Measurements from ENCODE around the gene RBM33.
"Not testable (repeated sequence)": the region's sequence is repeated elsewhere in the genome, so short reads cannot be mapped to it uniquely, and the experiment has no call there.

RBM33 gene

GRCh38 chr7:155612658-155613057 lies 31.8 kb upstream of the RBM33 start:
- no peak overlapping the region for H3K9ac ChIP-seq (ENCODE audit: low read depth, low read length)
- no peaks in the 10 kb centered on the region for H3K4me1 ChIP-seq (ENCODE audit: insufficient read depth, low read length)
- H3K36me3 ChIP-seq (ENCODE audit: insufficient read depth, low read length), result no peaks in the 10 kb centered on the region
- no peaks in the 10 kb centered on the region; the same call in 1 of the 2 replicates for H3K9me3 ChIP-seq (ENCODE audit: control insufficient read depth, insufficient read depth, low read length)

GRCh38 chr7:155615085-155615484 lies 29.4 kb upstream of the RBM33 start:
- H3K4me1 ChIP-seq (ENCODE audit: insufficient read depth, low read length); H3K9ac ChIP-seq (ENCODE audit: low read depth, low read length); H3K36me3 ChIP-seq (ENCODE audit: insufficient read depth, low read length); H3K9me3 ChIP-seq (ENCODE audit: control insufficient read depth, insufficient read depth, low read length): not testable (repeated sequence)

- H3K36me3 ChIP-seq (ENCODE audit: insufficient read depth, low read length), result no peaks in the 10 kb centered on the region
Measured at GRCh38 chr7:155618708-155619633, 25.5 kb upstream of the RBM33 start.

GRCh38 chr7:155619634-155620271 lies 24.7 kb upstream of the RBM33 start:
- no peaks in the 10 kb centered on the region for H3K36me3 ChIP-seq (ENCODE audit: insufficient read depth, low read length)
- H3K4me1 ChIP-seq (ENCODE audit: insufficient read depth, low read length), result no peaks in the 10 kb centered on the region
- H3K9ac ChIP-seq (ENCODE audit: low read depth, low read length), result no peak overlapping the region

More at GRCh38 chr7:155618708-155619633, 25.5 kb upstream of the RBM33 start:
- Histone ChIP-seq H3K9me3 (ENCODE audit: control insufficient read depth, insufficient read depth, low read length) (no peaks in the 10 kb centered on the region; the same call in 1 of the 2 replicates), H3K4me1 (ENCODE audit: insufficient read depth, low read length) (no peaks in the 10 kb centered on the region), H3K9ac (ENCODE audit: low read depth, low read length) (no peak overlapping the region)

GRCh38 chr7:155620497-155620896 lies 24.0 kb upstream of the RBM33 start:
- Histone ChIP-seq H3K36me3 (ENCODE audit: insufficient read depth, low read length) (no peaks in the 10 kb centered on the region), H3K9me3 (ENCODE audit: control insufficient read depth, insufficient read depth, low read length) (no peaks in the 10 kb centered on the region), H3K9ac (ENCODE audit: low read depth, low read length) (no peak overlapping the region), H3K4me1 (ENCODE audit: insufficient read depth, low read length) (no peaks in the 10 kb centered on the region)

More at GRCh38 chr7:155619634-155620271, 24.7 kb upstream of the RBM33 start:
- no peaks in the 10 kb centered on the region for H3K9me3 ChIP-seq (ENCODE audit: control insufficient read depth, insufficient read depth, low read length)

GRCh38 chr7:155621418-155621980 lies 23.0 kb upstream of the RBM33 start:
- Histone ChIP-seq H3K36me3 (ENCODE audit: insufficient read depth, low read length) (no peaks in the 10 kb centered on the region), H3K4me1 (ENCODE audit: insufficient read depth, low read length) (no peaks in the 10 kb centered on the region), H3K9ac (ENCODE audit: low read depth, low read length) (no peak overlapping the region), H3K9me3 (ENCODE audit: control insufficient read depth, insufficient read depth, low read length) (no peaks in the 10 kb centered on the region)

- H3K9me3 ChIP-seq (ENCODE audit: control insufficient read depth, insufficient read depth, low read length), result peaks cover 5% of the 10 kb centered on the region; the same call in 1 of the 2 replicates
- no peaks in the 10 kb centered on the region for H3K36me3 ChIP-seq (ENCODE audit: insufficient read depth, low read length)
- no peak overlapping the region for H3K9ac ChIP-seq (ENCODE audit: low read depth, low read length)
- H3K4me1 ChIP-seq (ENCODE audit: insufficient read depth, low read length), result no peaks in the 10 kb centered on the region
Measured at GRCh38 chr7:155624412-155624811, 20.0 kb upstream of the RBM33 start.

- Histone ChIP-seq H3K4me1 (ENCODE audit: insufficient read depth, low read length) (no peaks in the 10 kb centered on the region), H3K9me3 (ENCODE audit: control insufficient read depth, insufficient read depth, low read length) (peaks cover 5% of the 10 kb centered on the region; the same call in 1 of the 2 replicates), H3K36me3 (ENCODE audit: insufficient read depth, low read length) (no peaks in the 10 kb centered on the region), H3K9ac (ENCODE audit: low read depth, low read length) (no peak overlapping the region)
Measured at GRCh38 chr7:155625557-155625956, 18.9 kb upstream of the RBM33 start.

GRCh38 chr7:155629171-155629570 lies 15.3 kb upstream of the RBM33 start:
- Histone ChIP-seq H3K4me1 (ENCODE audit: insufficient read depth, low read length) (no peaks in the 10 kb centered on the region), H3K9me3 (ENCODE audit: control insufficient read depth, insufficient read depth, low read length) (peaks cover 10% of the 10 kb centered on the region; the same call in 1 of the 2 replicates), H3K36me3 (ENCODE audit: insufficient read depth, low read length) (no peaks in the 10 kb centered on the region), H3K9ac (ENCODE audit: low read depth, low read length) (no peak overlapping the region)

GRCh38 chr7:155631155-155631554 lies 13.3 kb upstream of the RBM33 start:
- H3K36me3 ChIP-seq (ENCODE audit: insufficient read depth, low read length), result no peaks in the 10 kb centered on the region
- H3K9me3 ChIP-seq (ENCODE audit: control insufficient read depth, insufficient read depth, low read length), result peaks cover 15% of the 10 kb centered on the region; the same call in 1 of the 2 replicates
- no peak overlapping the region for H3K9ac ChIP-seq (ENCODE audit: low read depth, low read length)
- H3K4me1 ChIP-seq (ENCODE audit: insufficient read depth, low read length), result no peaks in the 10 kb centered on the region

GRCh38 chr7:155635817-155636216 lies 8.6 kb upstream of the RBM33 start:
- no peak overlapping the region for H3K9ac ChIP-seq (ENCODE audit: low read depth, low read length)
- peaks cover 37% of the 10 kb centered on the region for H3K9me3 ChIP-seq (ENCODE audit: control insufficient read depth, insufficient read depth, low read length)
- H3K4me1 ChIP-seq (ENCODE audit: insufficient read depth, low read length), result no peaks in the 10 kb centered on the region
- no peaks in the 10 kb centered on the region for H3K36me3 ChIP-seq (ENCODE audit: insufficient read depth, low read length)

- Histone ChIP-seq H3K9ac (ENCODE audit: low read depth, low read length) (no peak overlapping the region), H3K9me3 (ENCODE audit: control insufficient read depth, insufficient read depth, low read length) (peaks cover 32% of the 10 kb centered on the region), H3K36me3 (ENCODE audit: insufficient read depth, low read length) (peaks cover 6% of the 10 kb centered on the region; the same call in 1 of the 2 replicates), H3K4me1 (ENCODE audit: insufficient read depth, low read length) (no peaks in the 10 kb centered on the region)
Measured at GRCh38 chr7:155637155-155637554, 7.3 kb upstream of the RBM33 start.

- H3K9me3 ChIP-seq (ENCODE audit: control insufficient read depth, insufficient read depth, low read length), result peaks cover 32% of the 10 kb centered on the region
- H3K36me3 ChIP-seq (ENCODE audit: insufficient read depth, low read length), result peaks cover 6% of the 10 kb centered on the region; the same call in 1 of the 2 replicates
- H3K4me1 ChIP-seq (ENCODE audit: insufficient read depth, low read length), result no peaks in the 10 kb centered on the region
- no peak overlapping the region for H3K9ac ChIP-seq (ENCODE audit: low read depth, low read length)
Measured at GRCh38 chr7:155638366-155638765, 6.1 kb upstream of the RBM33 start.

GRCh38 chr7:155639958-155640520 lies 4.4 kb upstream of the RBM33 start:
- Histone ChIP-seq H3K36me3 (ENCODE audit: insufficient read depth, low read length) (peaks cover 6% of the 10 kb centered on the region; the same call in 1 of the 2 replicates), H3K9me3 (ENCODE audit: control insufficient read depth, insufficient read depth, low read length) (peaks cover 32% of the 10 kb centered on the region), H3K9ac (ENCODE audit: low read depth, low read length) (no peak overlapping the region), H3K4me1 (ENCODE audit: insufficient read depth, low read length) (no peaks in the 10 kb centered on the region)

Data from ES-I3 (cell line).